Measurements from ENCODE around the gene LIPT1. TPM values are rescaled to one million over a fixed set of nuclear protein-coding genes. Genes with fewer than 3 reads are reported as not detected.
"Not testable (repeated sequence)": the region's sequence is repeated elsewhere in the genome, so short reads cannot be mapped to it uniquely, and the experiment has no call there.

The LIPT1 gene
- total RNA-seq, result 2.2 and 3.3 TPM in 2 replicates

DNA sequence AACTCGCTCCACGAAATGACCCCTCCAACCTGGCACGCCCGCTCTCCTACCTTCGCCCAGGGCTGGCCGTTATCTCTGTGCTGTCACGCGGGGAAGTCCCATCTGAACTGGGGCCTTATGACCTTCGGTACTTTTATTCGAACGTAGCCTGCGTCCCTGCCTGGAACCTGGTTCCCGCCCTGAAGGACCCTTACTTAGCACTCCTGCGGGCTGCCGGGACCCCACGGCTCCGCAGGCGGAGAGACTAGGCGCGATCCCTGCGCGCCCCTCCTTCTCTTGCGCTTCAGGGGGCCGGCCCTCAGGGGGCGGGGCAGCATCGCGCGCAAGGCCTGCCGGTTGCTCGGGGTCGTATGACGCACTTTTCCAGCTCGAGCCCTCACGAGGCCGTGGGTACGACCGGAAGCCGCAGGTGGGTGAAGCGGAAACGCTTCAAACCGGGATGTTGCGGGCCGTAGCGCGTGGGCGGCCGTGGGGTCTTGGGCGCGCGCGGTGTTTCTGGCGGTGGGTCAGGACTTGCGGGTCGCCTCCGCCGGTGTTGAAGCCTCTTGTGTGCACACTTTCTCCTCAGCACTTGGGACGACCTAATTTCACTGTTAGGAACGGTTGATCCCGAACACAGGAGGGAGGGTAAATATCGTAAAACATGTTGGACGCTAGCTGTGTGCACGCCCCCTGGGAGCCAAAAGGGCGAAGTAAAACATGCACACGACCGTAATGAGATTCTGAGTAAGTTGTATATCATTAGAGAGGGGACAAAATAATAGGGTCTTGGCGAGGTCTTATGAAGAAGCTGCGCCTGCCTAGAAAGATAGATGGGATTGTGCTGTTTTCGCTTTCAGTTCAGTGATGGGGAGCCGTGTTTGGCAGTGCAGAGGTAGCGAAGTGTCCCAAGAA is at the start of gene LIPT1, which contains the start of gene TSGA10:
Gene LIPT1 (plus strand): TSS at position 325 of the 894 bp plus-strand sequence. CDS start 6,991 bp downstream, outside the sequence.
Gene TSGA10 (minus strand): TSS at position 300 of the 894 bp plus-strand sequence. CDS start 45,503 bp downstream, outside the sequence.
- DNase-seq (ENCODE audit: low spot score), result peak; percentile 92
- H3K27ac Mint-ChIP-seq, result peak within 1 kb of the TSS; percentile 95
- no peak within 1 kb of the TSS for H3K4me3 Mint-ChIP-seq
- no peaks in the 10 kb centered on the region for H3K9me3 Mint-ChIP-seq
- H3K27me3 Mint-ChIP-seq (ENCODE audit: insufficient read depth), result no peaks in the 10 kb centered on the region
- peaks cover 31% of the 10 kb centered on the region for H3K4me1 Mint-ChIP-seq (ENCODE audit: low read depth)
- intact Hi-C loops (cut with micrococcal nuclease), result loop anchor here (1.0 to 10.0 kb wide), 9 partner anchors 14 to 1158 kb away; partner anchors contain the start of genes C2orf15, COA5, INPP4A and MITD1
- peaks cover 12% of the 10 kb centered on the region for H3K36me3 Mint-ChIP-seq (ENCODE audit: low read depth)

DNA sequence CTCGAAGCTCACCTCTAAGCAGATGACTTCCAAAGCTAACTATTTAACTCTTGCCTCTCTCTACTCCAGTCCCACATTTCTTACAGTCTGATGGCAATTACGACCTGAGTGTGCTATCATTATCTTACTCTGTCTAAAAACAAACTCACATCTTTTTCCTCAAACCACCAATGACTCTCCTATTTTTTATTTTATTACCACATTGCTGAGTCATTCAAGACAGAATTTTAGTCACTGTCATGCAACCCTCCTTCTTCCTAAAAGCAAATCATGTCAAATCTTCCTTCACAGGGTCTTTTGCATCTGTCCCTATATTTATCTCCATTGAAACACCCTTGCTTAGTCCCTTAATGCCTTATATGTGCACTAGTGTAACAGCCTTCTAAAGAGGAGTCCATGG is 47.9 kb upstream of the LIPT1 start:
- Mint-ChIP-seq H3K4me1 (ENCODE audit: low read depth) (peaks cover 2% of the 10 kb centered on the region), H3K36me3 (ENCODE audit: low read depth) (no peaks in the 10 kb centered on the region), H3K27ac (no peak overlapping the region), H3K4me3 (no peak overlapping the region), H3K27me3 (ENCODE audit: insufficient read depth) (no peaks in the 10 kb centered on the region), H3K9me3 (no peaks in the 10 kb centered on the region)
- DNase-seq (ENCODE audit: low spot score), result no peak
- intact Hi-C loops (cut with micrococcal nuclease), result no loop called here

DNA sequence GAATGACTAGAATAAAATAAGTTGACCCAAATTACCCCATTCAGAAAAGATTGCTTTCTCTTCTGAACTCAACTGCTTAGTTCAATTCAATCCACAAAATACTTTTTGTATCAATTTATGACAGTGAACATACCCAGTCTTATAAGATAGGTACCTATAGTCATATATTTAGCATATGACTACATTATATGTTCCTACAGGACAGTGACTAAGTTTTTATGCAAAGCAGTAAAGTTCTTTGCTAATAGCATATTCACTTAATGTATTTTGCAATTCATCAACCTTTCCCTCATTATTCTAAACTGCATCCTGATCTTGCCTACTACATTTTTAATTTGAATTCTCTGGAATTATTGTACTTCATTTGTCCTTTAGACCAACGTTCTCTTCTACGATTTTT is 43.5 kb upstream of the LIPT1 start:
- peaks cover 4% of the 10 kb centered on the region for H3K27me3 Mint-ChIP-seq (ENCODE audit: insufficient read depth)
- H3K36me3 Mint-ChIP-seq (ENCODE audit: low read depth), result no peaks in the 10 kb centered on the region
- H3K9me3 Mint-ChIP-seq, result no peaks in the 10 kb centered on the region
- intact Hi-C loops (cut with micrococcal nuclease), result no loop called here
- H3K27ac Mint-ChIP-seq, result no peak overlapping the region
- DNase-seq (ENCODE audit: low spot score), result no peak
- no peak overlapping the region for H3K4me3 Mint-ChIP-seq
- no peaks in the 10 kb centered on the region for H3K4me1 Mint-ChIP-seq (ENCODE audit: low read depth)

DNA sequence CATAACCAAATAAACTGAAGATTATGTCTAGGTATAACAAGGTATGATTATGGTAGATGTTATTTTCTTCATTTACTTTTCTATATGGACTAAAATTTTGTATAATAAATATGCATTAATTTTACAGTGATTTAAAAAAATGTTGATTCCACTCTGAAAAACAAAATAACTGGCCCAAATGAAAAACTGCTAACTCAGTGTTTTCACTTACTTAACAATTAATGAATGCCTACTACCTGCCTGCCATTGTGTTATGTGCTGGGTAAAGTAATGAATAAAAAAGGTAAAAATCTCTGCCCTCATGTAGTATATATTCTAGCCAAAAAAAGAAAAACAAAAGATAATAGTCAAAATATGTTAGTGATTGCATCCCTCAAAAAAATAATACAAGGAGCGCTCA is 42.8 kb upstream of the LIPT1 start:
- H3K27me3 Mint-ChIP-seq (ENCODE audit: insufficient read depth), result peaks cover 4% of the 10 kb centered on the region
- no peaks in the 10 kb centered on the region for H3K4me1 Mint-ChIP-seq (ENCODE audit: low read depth)
- no peak for DNase-seq (ENCODE audit: low spot score)
- no peaks in the 10 kb centered on the region for H3K9me3 Mint-ChIP-seq
- H3K27ac Mint-ChIP-seq, result no peak overlapping the region
- no peaks in the 10 kb centered on the region for H3K36me3 Mint-ChIP-seq (ENCODE audit: low read depth)
- intact Hi-C loops (cut with micrococcal nuclease), result no loop called here
- H3K4me3 Mint-ChIP-seq, result no peak overlapping the region

DNA sequence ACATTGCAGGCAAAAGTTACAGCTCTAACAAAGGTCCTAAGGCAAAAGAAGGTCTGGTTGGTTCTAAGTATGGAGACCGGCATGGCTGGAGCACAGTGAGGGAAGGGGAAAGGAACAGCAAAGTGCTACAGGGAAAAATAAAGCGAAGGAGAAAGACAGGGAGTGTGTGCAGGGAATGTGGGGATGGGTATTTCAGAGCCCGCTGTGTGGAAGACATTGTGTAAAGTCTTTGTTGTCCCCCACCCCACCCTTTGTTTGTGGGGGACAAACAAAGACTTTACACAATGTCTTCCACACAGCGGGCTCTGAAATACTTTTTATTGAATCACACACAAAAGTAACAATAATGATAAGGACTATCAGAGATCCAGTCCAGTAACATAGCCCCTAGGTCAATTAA is 42.1 kb upstream of the LIPT1 start:
- no peak for DNase-seq (ENCODE audit: low spot score)
- Mint-ChIP-seq H3K27ac (no peak overlapping the region), H3K27me3 (ENCODE audit: insufficient read depth) (peaks cover 4% of the 10 kb centered on the region), H3K9me3 (no peaks in the 10 kb centered on the region), H3K4me1 (ENCODE audit: low read depth) (no peaks in the 10 kb centered on the region), H3K4me3 (no peak overlapping the region), H3K36me3 (ENCODE audit: low read depth) (no peaks in the 10 kb centered on the region)
- intact Hi-C loops (cut with micrococcal nuclease), result no loop called here

DNA sequence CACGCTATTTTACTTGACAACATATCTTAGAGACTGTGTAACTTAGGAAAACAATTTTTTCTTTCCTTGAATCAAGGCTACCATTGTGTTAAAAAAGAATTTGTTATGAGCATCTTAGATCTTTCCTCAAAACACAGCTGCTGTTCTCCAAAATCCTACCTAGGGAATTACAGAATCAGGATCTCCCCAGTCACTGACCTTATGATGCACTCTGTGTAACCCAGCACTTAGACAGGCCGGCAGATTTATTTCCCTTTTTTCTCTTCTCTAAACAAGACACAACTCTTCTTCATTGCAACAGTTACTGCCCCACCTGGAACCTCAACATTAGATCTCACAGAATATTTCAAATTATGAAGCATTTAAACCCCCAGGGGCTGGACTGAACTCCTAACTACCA is 26.8 kb upstream of the LIPT1 start:
- intact Hi-C loops (cut with micrococcal nuclease), result no loop called here
- Mint-ChIP-seq H3K9me3 (peaks cover 17% of the 10 kb centered on the region), H3K4me3 (no peak overlapping the region), H3K4me1 (ENCODE audit: low read depth) (no peaks in the 10 kb centered on the region), H3K36me3 (ENCODE audit: low read depth) (peaks cover 1% of the 10 kb centered on the region), H3K27me3 (ENCODE audit: insufficient read depth) (peaks cover 3% of the 10 kb centered on the region), H3K27ac (no peak overlapping the region)
- no peak for DNase-seq (ENCODE audit: low spot score)

DNA sequence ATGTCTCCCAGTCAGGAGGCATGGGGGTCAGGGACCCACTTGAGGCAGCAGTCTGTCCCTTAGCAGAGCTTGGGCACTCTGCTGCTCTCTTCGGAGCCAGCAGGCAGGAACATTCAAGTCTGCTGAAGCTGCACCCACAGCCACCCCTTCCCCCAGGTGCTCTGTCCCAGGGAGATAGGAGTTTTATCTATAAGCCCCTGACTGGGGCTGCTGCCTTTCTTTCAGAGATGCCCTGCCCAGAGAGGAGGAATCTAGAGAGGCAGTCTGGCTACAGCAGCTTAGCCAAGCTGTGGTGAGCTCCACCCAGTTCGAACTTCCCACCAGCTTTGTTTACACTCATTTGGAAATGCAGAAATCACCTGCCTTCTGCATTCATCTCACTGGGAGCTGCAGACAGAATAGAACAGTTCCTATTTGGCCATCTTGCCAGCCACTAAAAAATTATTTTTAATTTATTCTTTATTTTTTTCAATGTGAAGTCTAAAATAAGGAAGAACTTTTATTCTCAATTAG is 19.7 kb upstream of the LIPT1 start:
- H3K4me3 Mint-ChIP-seq; DNase-seq (ENCODE audit: low spot score); intact Hi-C loops (cut with micrococcal nuclease); H3K27ac Mint-ChIP-seq; H3K36me3 Mint-ChIP-seq (ENCODE audit: low read depth); H3K4me1 Mint-ChIP-seq (ENCODE audit: low read depth): not testable (repeated sequence)
- Mint-ChIP-seq H3K9me3 (peaks cover 28% of the 10 kb centered on the region), H3K27me3 (ENCODE audit: insufficient read depth) (peaks cover 15% of the 10 kb centered on the region)

DNA sequence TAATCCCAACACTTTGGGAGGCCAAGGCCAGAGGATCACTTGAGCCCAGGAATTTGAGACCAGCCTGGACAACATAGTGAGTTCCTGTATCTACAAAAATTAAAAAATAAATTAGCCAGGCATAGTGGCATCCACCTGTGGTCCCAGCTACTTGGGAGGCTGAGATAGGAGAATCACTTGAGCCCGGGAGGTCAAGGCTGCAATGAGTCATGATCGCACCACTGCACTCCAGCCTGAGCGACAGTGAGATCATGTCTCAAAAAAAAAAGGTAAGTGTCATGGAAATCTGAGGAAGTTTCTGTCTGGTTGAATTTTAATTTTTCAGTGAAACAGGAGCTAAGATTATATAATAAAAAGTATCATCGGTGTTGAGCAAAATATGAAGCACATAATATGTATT is 15.8 kb upstream of the LIPT1 start:
- Mint-ChIP-seq H3K4me3 (no peak overlapping the region), H3K4me1 (ENCODE audit: low read depth) (peaks cover 10% of the 10 kb centered on the region), H3K27ac (no peak overlapping the region), H3K9me3 (peaks cover 3% of the 10 kb centered on the region), H3K36me3 (ENCODE audit: low read depth) (no peaks in the 10 kb centered on the region), H3K27me3 (ENCODE audit: insufficient read depth) (peaks cover 14% of the 10 kb centered on the region)
- intact Hi-C loops (cut with micrococcal nuclease), result no loop called here
- DNase-seq (ENCODE audit: low spot score), result no peak

DNA sequence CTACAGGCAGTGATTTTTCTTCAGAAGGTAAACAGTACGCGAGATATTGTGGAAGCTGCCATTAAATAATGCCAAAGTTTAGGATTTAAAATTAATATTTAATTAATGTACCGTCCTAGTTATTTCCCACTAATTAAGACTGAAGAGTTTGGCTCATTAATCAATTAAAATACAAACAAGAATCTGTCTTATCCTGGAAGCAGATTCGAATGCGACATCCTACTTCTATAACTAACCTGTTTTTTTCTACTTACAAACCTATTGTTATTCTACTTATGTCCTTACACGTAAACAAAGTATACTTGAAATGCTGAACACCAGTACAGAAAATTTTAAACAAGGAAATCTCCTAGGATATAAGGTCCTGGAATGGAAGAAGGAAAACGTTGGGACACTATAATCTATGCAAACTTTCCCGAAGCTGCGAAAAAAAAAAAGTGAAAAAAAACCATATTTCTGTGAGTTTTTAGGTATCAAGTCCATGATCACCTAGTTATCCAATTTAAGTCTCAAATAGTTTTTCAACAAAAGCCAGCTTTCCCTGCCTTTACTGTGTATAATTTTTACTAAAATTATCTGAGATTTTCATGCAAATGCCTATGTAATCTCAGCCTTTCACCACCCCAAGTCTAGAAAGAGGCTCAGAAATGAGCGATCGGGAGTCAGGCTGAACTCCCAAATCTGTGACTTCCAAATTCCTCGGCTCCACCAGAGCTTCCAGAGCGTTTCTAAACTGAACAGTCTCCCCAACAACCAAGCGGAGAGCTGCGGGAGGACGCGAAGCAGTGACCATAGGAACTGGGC is 14.5 kb upstream of the LIPT1 start:
- no peaks in the 10 kb centered on the region for H3K9me3 Mint-ChIP-seq
- peak overlapping the region; percentile 96 for H3K4me3 Mint-ChIP-seq
- no peaks in the 10 kb centered on the region for H3K36me3 Mint-ChIP-seq (ENCODE audit: low read depth)
- DNase-seq (ENCODE audit: low spot score), result no peak
- H3K4me1 Mint-ChIP-seq (ENCODE audit: low read depth), result peaks cover 10% of the 10 kb centered on the region
- peak overlapping the region; percentile 65 for H3K27ac Mint-ChIP-seq
- peaks cover 14% of the 10 kb centered on the region for H3K27me3 Mint-ChIP-seq (ENCODE audit: insufficient read depth)
- intact Hi-C loops (cut with micrococcal nuclease), result loop anchor here (2.0 to 5.0 kb wide), 2 partner anchors 73 to 1478 kb away; partner anchors contain the start of gene ACTR1B

DNA sequence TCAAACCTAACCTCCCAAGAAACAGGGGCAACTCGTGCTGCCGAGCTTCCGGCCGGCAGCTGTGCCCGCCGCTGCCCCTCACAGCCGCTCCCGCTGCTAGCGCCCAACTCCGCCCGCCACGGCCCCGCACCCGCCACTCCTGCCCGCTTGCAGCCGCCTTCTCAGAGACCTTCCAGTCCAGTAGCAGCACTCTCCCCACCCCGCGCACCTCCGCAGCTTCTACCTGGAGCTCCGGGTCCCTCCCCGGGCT is 14.0 kb upstream of the LIPT1 start:
- peak overlapping the region; percentile 65 for H3K27ac Mint-ChIP-seq
- H3K36me3 Mint-ChIP-seq (ENCODE audit: low read depth), result no peaks in the 10 kb centered on the region
- H3K4me1 Mint-ChIP-seq (ENCODE audit: low read depth), result peaks cover 10% of the 10 kb centered on the region
- peaks cover 14% of the 10 kb centered on the region for H3K27me3 Mint-ChIP-seq (ENCODE audit: insufficient read depth)
- no peaks in the 10 kb centered on the region for H3K9me3 Mint-ChIP-seq
- peak overlapping the region; percentile 96 for H3K4me3 Mint-ChIP-seq
- intact Hi-C loops (cut with micrococcal nuclease), result loop anchor here (1.0 to 5.0 kb wide), 6 partner anchors 14 to 1478 kb away; partner anchors contain the start of genes ACTR1B, LIPT1, MITD1 and MRPL30
- no peak for DNase-seq (ENCODE audit: low spot score)

DNA sequence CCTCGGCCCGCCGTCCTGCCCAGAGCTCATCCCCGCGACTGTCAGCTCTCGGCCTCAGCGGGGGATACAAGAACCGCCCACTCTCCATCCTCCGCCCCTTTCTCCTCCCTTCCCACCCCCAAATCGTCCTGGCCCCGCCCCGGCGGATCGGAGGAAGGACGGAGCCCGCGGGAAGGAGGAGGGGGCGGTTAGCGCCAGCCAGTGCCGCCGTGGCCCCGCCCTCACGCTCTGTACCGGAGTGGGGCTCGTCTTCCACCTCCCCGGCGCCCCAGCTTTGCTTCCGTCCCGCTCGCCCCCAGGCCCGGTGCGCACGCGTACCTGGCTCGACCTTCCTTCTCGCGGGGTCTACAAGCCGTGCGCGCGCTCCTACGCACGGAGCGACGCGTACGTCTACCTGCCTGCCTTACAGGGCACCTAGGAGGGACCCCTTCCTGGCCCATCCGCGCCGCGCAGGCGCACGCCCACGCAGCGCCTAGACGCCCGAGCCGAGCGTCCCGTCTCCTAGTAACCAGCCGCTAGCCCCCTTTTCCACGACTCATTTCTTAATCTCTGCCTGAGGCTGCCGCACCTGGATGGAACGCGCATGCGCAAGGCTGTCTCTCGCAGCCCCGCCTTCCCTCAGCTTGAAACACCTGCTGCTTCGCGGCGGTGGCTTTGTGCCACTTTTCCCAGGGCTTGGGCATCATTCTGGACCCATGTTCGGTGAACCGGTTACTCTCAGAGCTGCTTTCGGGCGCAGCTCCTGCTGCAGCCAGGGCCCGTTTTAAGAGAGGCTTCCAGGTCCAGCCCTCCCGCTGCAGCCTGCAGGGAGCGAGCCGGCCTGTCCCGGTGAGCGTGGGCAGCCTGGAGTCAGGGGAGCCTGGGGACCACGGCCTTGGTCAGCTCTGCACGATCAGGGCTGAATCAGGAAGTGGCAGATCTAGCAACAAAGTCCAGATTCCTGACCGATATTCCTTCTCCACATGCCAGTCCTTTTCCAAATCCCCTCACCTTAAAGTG is 13.4 kb upstream of the LIPT1 start, which contains the start of gene C2orf15:
Gene C2orf15 (plus strand): TSS at position 598 of the 999 bp plus-strand sequence. CDS start 8,852 bp downstream, outside the sequence.
- H3K4me3 Mint-ChIP-seq, result peak within 1 kb of the TSS; percentile 96
- DNase-seq (ENCODE audit: low spot score), result peak; percentile 93
- peaks cover 10% of the 10 kb centered on the region for H3K4me1 Mint-ChIP-seq (ENCODE audit: low read depth)
- H3K27me3 Mint-ChIP-seq (ENCODE audit: insufficient read depth), result peaks cover 14% of the 10 kb centered on the region
- H3K27ac Mint-ChIP-seq, result peak within 1 kb of the TSS; percentile 82
- no peaks in the 10 kb centered on the region for H3K9me3 Mint-ChIP-seq
- no peaks in the 10 kb centered on the region for H3K36me3 Mint-ChIP-seq (ENCODE audit: low read depth)
- intact Hi-C loops (cut with micrococcal nuclease), result loop anchor here (1.0 to 5.0 kb wide), 6 partner anchors 13 to 1479 kb away; partner anchors contain the start of genes ACTR1B, LIPT1, MITD1 and MRPL30

DNA sequence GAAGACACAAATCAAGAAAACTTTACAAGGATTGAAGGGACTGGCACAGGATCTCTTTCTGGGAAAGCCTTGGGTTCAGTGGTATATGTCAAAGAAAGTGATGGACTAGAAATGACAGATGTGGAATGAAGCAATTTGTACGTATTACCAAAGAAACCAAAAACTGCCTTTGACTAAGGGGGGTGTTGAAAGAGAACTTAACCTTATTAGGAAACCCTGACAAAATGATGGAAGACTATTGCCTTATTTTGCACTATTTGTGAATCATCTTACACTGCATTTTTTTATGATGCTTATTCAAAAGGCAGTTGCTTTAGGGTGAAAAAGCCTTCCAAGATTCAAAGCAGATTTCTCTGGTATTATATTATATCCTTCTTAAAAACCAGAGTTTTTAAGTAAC is 4.1 kb upstream of the LIPT1 start:
- Mint-ChIP-seq H3K27ac (no peak overlapping the region), H3K36me3 (ENCODE audit: low read depth) (peaks cover 3% of the 10 kb centered on the region), H3K27me3 (ENCODE audit: insufficient read depth) (peaks cover 2% of the 10 kb centered on the region), H3K9me3 (no peaks in the 10 kb centered on the region), H3K4me1 (ENCODE audit: low read depth) (peaks cover 13% of the 10 kb centered on the region), H3K4me3 (no peak overlapping the region)
- no peak for DNase-seq (ENCODE audit: low spot score)
- intact Hi-C loops (cut with micrococcal nuclease), result loop anchor here (5.0 to 10.0 kb wide), 4 partner anchors 376 to 1153 kb away; partner anchors contain the start of genes INPP4A and TMEM131
